ENCODE results near the gene EGFR.

DNA sequence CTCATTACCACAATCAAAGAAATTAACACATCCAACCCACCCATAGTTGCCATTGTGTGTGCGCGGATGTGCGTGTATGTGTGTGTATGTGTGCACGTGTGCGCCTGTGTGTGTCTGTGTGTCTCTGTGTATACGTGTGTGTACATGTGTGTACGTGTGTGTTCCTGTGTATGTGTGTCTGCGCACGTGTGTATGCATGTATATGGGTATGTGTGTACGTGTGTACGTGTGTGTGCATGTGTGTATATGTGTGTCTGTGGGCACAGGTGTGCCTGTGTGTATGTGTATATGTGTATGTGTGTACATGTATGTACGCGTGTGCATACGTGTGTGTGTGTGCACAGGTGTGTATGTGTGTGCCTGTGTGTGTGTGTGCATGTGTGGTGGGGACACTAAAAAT is 48.9 kb downstream of the EGFR start:
- TF ChIP-seq, protein P1, sequence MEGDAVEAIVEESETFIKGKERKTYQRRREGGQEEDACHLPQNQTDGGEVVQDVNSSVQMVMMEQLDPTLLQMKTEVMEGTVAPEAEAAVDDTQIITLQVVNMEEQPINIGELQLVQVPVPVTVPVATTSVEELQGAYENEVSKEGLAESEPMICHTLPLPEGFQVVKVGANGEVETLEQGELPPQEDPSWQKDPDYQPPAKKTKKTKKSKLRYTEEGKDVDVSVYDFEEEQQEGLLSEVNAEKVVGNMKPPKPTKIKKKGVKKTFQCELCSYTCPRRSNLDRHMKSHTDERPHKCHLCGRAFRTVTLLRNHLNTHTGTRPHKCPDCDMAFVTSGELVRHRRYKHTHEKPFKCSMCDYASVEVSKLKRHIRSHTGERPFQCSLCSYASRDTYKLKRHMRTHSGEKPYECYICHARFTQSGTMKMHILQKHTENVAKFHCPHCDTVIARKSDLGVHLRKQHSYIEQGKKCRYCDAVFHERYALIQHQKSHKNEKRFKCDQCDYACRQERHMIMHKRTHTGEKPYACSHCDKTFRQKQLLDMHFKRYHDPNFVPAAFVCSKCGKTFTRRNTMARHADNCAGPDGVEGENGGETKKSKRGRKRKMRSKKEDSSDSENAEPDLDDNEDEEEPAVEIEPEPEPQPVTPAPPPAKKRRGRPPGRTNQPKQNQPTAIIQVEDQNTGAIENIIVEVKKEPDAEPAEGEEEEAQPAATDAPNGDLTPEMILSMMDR (IDR thresholded peaks at IDR 0.05; ENCODE audit: borderline replicate concordance, extremely low read depth, low read length, poor library complexity, severe bottlenecking), result no peak
- TF ChIP-seq EZH2 (IDR thresholded peaks at IDR 0.05; ENCODE audit: borderline replicate concordance, low read depth, low read length, severe bottlenecking), result no peak
